Upper lobe of left lung (tissue), 6 donors: Measurements from ENCODE around the gene FAM20A. TPM values are rescaled to one million over a fixed set of nuclear protein-coding genes. Genes with fewer than 3 reads are reported as not detected.

Source experiments
- ATAC-seq, 2 donors: fragments of 200-7000 bp; cut with Tn5 transposase; one replicate each; pipeline ENCODE4 v1.9.1; 2022; ENCODE audit warnings: mild to moderate bottlenecking in 2 of 2, moderate library complexity in 2 of 2; ENCODE audit not compliant: low FRiP score in 2 of 2
- DNase-seq, 2 donors: peaks; one replicate each; pipeline ENCODE4 v3.0.0-alpha.2; 2019 to 2020
- H3K27ac ChIP-seq, 4 donors: fragments of 200-600 bp; sonication (generic); one replicate each; pipeline ENCODE4 v1.5.1; 2016 to 2019
- H3K27me3 ChIP-seq, 4 donors: fragments of 200-600 bp; sonication (generic); one replicate each; pipeline ENCODE4 v1.5.1; 2017 to 2019
- H3K36me3 ChIP-seq, 4 donors: fragments of 200-600 bp; sonication (generic); one replicate each; pipeline ENCODE4 v1.5.1; 2016 to 2019
- H3K4me1 ChIP-seq, 4 donors: fragments of 200-600 bp; sonication (generic); one replicate each; pipeline ENCODE4 v1.5.1; 2018 to 2019
- H3K4me3 ChIP-seq, 4 donors: fragments of 200-600 bp; sonication (generic); one replicate each; pipeline ENCODE4 v1.5.1; 2017 to 2019; ENCODE audit warnings: mild to moderate bottlenecking in 2 of 4, moderate library complexity in 1 of 4
- H3K9me3 ChIP-seq, 4 donors: fragments of 200-600 bp; sonication (generic); one replicate each; pipeline ENCODE4 v1.5.1; 2018 to 2019
- CTCF ChIP-seq, 6 experiments: fragments of 450-650 bp in 4 of 6; fragments of 200-600 bp in 2 of 6; sonication (generic) in 2 of 6; IDR thresholded peaks; one replicate each; pipeline ENCODE4 v1.5.1; 2016 to 2019; ENCODE audit warnings: antibody characterized with exemption in 6 of 6
- EP300 ChIP-seq, 4 donors: sonication (generic); formaldehyde crosslinking; IDR thresholded peaks; one replicate each; pipeline ENCODE4 v1.5.1; 2017; ENCODE audit warnings: antibody characterized with exemption in 4 of 4, control low read depth in 2 of 4
- POLR2A ChIP-seq, 4 donors: fragments of 450-650 bp; IDR thresholded peaks; one replicate each; pipeline ENCODE4 v1.5.1; 2016 to 2017; ENCODE audit warnings: antibody characterized with exemption in 4 of 4, mild to moderate bottlenecking in 2 of 4
- POLR2AphosphoS5 ChIP-seq, 2 donors: sonication (generic); formaldehyde crosslinking; IDR thresholded peaks; one replicate each; pipeline ENCODE4 v1.5.1; 2017; ENCODE audit warnings: antibody characterized with exemption in 2 of 2
- WGBS, 2 donors: methylation state at CpG; one replicate each; pipeline ENCODE4 v1.1.5; 2017 to 2018; 5-methylcytosine and 5-hydroxymethylcytosine counted together
- total RNA-seq, 6 donors: library from RNA; depleted of rRNA in 4 of 6; stranded (reverse); fragments of >200 nt in 4 of 6; gene quantifications; one replicate each; pipeline versions ENCODE4 v1.1.0 to v1.2.1, GENCODE V29; 2016 to 2021
- donor health status: DM: no; HTN: no; CAD: no; lungs with moderate emphysema.
- donor health status: DM: no; HTN: yes; CAD: no; lungs with severe emphysema.

FAM20A gene
- total RNA-seq, 6 donors from 2014 or later: 40.3 to 150 (median 59.7) TPM

DNA sequence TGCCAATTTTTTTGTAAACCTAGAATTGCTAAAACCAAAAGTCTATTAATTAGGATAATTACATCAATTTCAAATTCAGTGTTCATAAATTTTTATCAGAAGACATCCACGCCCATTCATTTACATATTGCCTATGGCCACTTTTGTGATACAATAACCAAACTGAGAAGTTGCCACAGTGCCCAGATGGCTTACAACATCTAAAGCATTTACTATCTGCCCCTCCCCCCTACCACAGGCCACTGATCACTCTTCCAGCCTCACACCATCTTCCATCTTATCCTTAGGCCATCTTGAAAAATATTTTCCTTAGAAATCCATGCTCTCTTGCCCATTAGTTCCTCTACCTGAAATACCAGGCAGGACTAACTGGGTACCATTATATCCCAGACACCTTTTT is 95.2 kb downstream of the FAM20A start:
- Histone ChIP-seq H3K4me1 (peaks cover 17 to 23% (median 21%) of the 10 kb centered on the region in 4 donors), H3K27me3 (no peaks in the 10 kb centered on the region), H3K9me3 (no peaks in the 10 kb centered on the region), H3K27ac (no peak overlapping the region), H3K36me3 (no peaks in the 10 kb centered on the region), H3K4me3 (no peak overlapping the region)
- TF ChIP-seq CTCF (IDR thresholded peaks at IDR 0.05): no peak
- no peak for TF ChIP-seq EP300 (IDR thresholded peaks at IDR 0.05)
- TF ChIP-seq POLR2AphosphoS5 (IDR thresholded peaks at IDR 0.05): no peak
- TF ChIP-seq POLR2A (IDR thresholded peaks at IDR 0.05): no peak
- WGBS, 2 donors: 78 to 88% methylated on average over 1 of the region's 1 CpG
- DNase-seq (no peak), ATAC-seq (no peak)

DNA sequence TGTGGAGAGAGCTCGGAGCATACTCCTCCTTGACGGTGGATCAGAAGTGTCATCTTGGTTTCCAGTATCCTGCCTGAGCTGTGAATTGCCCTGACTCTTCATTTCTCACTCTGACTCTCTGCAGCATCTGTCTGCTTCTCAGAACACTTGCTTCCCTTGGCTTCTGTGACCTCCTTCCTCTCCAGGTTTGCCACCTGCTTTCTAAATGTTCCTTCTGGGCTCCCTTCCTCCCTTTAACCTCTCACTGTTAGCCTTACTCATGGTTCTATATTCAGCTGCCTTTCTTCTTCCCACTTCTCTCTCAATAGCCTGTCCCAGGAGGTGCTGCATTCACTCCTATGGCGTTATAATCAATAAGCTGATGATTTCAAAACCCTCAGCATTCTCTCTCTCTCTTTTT is 100.1 kb downstream of the FAM20A start:
- 62 to 63% methylated on average over 3 of the region's 3 CpGs for WGBS, 2 donors
- Histone ChIP-seq H3K36me3 (no peaks in the 10 kb centered on the region), H3K9me3 (no peaks in the 10 kb centered on the region), H3K27me3 (no peaks in the 10 kb centered on the region), H3K4me3 (no peak overlapping the region), H3K4me1 (peaks cover 14 to 20% (median 19%) of the 10 kb centered on the region in 4 donors), H3K27ac (no peak overlapping the region)
- TF ChIP-seq CTCF (IDR thresholded peaks at IDR 0.05) (no peak), POLR2AphosphoS5 (IDR thresholded peaks at IDR 0.05) (no peak), EP300 (IDR thresholded peaks at IDR 0.05) (no peak), POLR2A (IDR thresholded peaks at IDR 0.05) (no peak)
- ATAC-seq: no peak
- no peak for DNase-seq

DNA sequence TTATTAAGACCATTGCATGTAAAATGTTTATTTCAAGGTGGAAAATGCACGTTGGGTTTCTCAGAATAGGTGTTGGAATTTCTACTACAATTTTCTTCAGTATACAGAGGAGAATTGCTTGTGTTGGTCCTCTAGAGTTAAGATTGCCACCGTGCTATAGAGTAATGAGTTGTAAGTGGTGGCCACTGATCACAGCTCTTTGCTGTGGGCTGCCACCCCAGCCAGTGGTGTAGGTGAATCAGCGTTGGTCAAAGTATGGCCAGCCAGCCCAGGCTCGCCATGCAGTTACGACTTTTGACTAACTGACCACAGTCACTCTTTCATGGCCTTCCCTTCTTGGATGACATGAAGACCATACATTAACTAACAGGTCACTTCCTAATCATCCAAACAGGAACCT is 101.6 kb downstream of the FAM20A start:
- TF ChIP-seq CTCF (IDR thresholded peaks at IDR 0.05): no peak
- no peak for TF ChIP-seq EP300 (IDR thresholded peaks at IDR 0.05)
- TF ChIP-seq POLR2AphosphoS5 (IDR thresholded peaks at IDR 0.05): no peak
- TF ChIP-seq POLR2A (IDR thresholded peaks at IDR 0.05): no peak
- Histone ChIP-seq H3K27me3 (no peaks in the 10 kb centered on the region), H3K36me3 (no peaks in the 10 kb centered on the region), H3K27ac (peak overlapping the region in 1 of 4 donors; percentile 84), H3K4me1 (peaks cover 14 to 20% (median 18%) of the 10 kb centered on the region in 4 donors), H3K9me3 (no peaks in the 10 kb centered on the region), H3K4me3 (no peak overlapping the region)
- 94 to 100% methylated on average over 5 of the region's 5 CpGs for WGBS, 2 donors
- DNase-seq (no peak), ATAC-seq (no peak)

DNA sequence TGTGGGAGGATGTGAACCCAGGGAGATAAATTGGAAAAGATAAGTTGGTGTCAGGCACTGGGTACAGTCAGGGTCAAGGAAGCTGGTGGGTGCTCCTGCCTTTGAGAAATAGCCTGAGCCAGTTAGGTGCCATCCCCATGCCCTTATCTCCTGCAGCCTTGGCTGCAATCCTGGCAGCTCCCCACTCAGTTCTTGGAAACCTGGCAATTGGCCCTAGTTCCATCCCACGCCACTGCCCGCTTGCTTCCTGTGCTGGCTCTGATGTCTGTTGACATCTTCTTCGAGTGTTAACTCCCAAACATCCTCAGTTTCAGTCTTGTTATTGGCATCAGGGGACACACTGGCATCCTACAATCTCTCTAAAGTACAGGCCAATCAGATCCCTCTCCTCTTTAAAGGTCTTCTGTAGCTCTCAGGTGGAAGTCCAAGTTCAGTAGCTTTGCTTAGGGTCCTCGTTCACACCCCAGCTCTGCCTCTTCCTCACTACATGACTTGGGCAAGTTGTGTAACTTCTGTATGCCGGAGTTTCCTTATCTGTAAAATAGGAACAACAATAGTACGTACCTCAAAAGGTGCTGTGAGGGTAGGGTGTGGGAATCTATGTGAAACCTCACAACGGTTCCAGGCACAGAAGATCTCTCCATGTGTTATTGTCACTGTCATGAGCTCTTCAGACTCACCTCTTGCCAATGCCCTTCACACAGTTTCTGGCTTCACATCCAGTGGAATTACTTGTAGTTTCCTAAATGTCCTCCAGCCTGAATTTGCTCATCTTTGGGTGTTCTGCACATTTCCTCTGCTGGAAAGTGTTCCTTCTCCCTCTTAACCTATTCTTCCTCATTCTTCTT is 102.5 kb downstream of the FAM20A start:
- DNase-seq (peak in 1 of 2 donors; percentile 52), ATAC-seq (peak; percentile 27 to 66)
- TF ChIP-seq POLR2A (IDR thresholded peaks at IDR 0.05) (no peak), POLR2AphosphoS5 (IDR thresholded peaks at IDR 0.05) (peak in 1 of 2 donors; percentile 60)
- WGBS, 2 donors: 15 to 36% methylated on average over 7 of the region's 7 CpGs
- Histone ChIP-seq H3K36me3 (no peaks in the 10 kb centered on the region), H3K27ac (peak overlapping the region; percentile 71 to 85 (median 82)), H3K27me3 (no peaks in the 10 kb centered on the region), H3K4me1 (peaks cover 17 to 20% (median 18%) of the 10 kb centered on the region in 4 donors), H3K4me3 (peak overlapping the region in 2 of 4 donors; percentile 1 to 7), H3K9me3 (no peaks in the 10 kb centered on the region)

DNA sequence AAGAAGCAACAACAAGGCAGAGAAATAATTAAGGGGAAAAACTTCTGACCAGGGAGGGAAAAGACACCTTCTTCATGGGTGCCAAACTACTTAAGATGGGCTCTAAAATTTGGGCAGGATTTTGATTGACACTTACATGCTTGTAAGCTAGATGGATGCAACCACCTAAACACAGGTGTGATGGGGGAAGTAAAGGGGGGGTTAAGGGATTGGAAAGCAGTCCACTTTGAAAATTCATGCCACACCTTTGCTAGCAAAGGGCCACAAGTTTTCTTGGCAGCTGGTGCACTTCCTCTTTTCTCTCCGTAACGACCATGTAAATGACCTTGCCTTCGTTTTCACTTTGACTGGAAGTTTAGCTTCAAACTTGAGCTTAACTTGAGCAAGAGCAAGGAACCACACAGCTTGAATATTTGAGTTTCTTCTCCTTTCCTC is 103.3 kb downstream of the FAM20A start:
- H3K36me3 ChIP-seq: no peaks in the 10 kb centered on the region
- peak overlapping the region in 2 of 4 donors; percentile 1 to 7 for H3K4me3 ChIP-seq
- DNase-seq (peak in 1 of 2 donors; percentile 79), ATAC-seq (peak; percentile 68 to 76)
- peaks cover 24 to 28% (median 25%) of the 10 kb centered on the region in 4 donors for H3K4me1 ChIP-seq
- no peak for TF ChIP-seq EP300 (IDR thresholded peaks at IDR 0.05)
- TF ChIP-seq POLR2AphosphoS5 (IDR thresholded peaks at IDR 0.05): no peak
- TF ChIP-seq POLR2A (IDR thresholded peaks at IDR 0.05): no peak
- TF ChIP-seq CTCF (IDR thresholded peaks at IDR 0.05): no peak
- H3K9me3 ChIP-seq: no peaks in the 10 kb centered on the region
- WGBS, 2 donors: 0 to 3% methylated on average over 3 of the region's 3 CpGs
- H3K27me3 ChIP-seq: no peaks in the 10 kb centered on the region
- H3K27ac ChIP-seq: peak overlapping the region; percentile 71 to 85 (median 82)
